HG02852 (cell line): ENCODE results near the gene PHACTR1.

Experiments used
- ATAC-seq: cut with Tn5 transposase; IDR thresholded peaks from one replicate; pipeline ENCODE4 v1.9.1; 2021; ENCODE audit warnings: mild to moderate bottlenecking, moderate library complexity; ENCODE audit not compliant: unreplicated experiment

The PHACTR1 gene

DNA sequence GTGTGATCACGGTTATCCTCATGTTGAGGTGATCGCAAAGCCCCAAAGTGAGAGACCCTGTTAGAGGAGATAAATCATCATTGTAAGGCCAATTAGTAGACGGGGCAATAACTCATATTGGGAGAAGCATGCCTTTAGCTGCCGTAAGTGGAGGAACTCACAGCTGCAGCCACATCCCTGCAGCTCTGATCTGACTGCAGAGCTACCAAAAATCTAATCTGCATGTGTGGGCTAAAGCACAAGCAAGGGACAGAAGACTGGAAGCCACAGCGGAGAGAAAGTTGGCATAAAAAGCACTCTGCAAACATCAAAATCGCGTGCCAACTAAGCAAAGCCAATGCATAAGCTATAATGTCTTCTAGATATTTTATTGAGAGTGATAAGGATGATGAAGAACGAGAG lies 532.0 kb downstream of the PHACTR1 start:
- ATAC-seq = no peak

- ATAC-seq = no peak
These were observed 532.4 kb downstream of the PHACTR1 start for GRCh38 chr6:13248994-13249393.

- ATAC-seq = no peak
These were observed 533.2 kb downstream of the PHACTR1 start for GRCh38 chr6:13249817-13250216.

GRCh38 chr6:13250703-13251102 lies 534.1 kb downstream of the PHACTR1 start:
- no peak for ATAC-seq

DNA sequence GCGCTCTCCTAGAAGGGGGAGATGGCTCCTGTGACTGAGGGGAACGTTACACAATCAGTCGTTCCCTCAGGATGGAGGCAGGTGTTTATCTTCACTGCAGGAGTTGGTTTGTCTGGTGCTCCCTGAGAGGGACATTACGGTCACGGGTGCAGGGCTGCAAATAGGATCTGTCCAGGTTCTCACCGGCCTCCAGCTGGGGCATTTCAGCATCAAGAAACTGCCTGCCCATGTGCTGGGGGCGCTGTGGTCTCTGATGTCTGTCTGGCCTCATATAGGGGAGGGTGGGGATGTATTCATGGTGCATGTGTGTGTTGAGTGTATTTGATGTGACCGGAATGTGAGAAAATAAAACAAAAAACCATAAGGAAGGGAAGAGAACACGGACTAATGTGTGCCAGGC lies 534.7 kb downstream of the PHACTR1 start:
- no peak for ATAC-seq

DNA sequence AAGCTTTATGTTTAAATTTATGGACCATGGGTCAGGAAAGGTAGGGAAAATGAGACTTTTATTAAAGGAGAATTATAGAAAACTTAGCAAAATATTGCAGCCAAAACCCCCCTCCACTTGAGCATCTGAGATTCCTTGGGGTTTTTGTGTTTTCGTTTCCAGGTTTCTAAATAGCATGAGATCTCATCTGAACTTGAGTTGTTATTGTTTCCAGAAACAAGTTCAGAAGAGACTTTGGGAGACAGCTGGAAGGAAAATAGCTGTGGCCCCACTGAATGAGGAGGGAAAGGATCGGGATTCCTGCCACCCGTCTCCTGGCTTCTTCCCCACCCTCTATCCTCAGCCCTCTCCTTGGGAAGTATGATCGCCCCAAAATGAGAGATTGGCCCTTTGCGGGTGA lies 536.2 kb downstream of the PHACTR1 start:
- no peak for ATAC-seq

DNA sequence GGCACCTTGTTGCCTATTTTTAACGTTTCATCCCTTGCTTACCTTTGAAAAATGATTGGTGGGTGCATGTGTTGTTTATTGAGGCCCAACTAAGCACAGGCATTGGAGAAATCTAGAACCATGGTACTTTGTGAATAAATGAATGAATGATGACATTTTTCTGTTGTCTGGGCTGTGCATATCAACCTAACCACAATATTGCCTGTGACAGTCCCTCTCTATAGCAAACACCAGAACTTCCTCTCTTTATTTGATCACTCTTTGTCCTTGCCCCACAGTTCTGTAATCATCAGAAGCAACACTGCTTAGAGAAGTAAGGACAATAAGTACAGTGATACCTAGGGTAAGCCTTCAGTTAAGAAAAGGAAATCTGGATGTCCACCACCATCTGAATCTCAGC lies 536.7 kb downstream of the PHACTR1 start:
- ATAC-seq = no peak

- no peak for ATAC-seq
These were observed 539.9 kb downstream of the PHACTR1 start for GRCh38 chr6:13256266-13257001.

DNA sequence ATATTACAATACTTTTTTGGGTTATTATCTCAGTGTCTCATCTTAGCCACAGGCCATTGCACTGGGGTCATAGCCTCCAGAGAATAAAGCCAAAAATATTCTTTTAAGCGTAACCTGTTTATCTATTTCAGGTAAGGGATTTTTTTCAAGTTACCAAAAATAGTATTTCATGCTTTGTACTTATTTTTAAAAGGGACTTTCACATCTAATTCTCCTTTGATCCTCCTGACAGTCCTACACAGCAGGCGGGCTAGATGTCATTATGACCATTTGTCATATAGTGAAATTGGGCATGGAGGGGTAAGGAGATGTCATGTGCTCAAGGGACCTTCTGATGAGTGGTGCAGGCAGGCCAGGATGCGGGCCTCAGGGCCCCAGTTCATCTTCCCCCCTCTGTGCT lies 542.8 kb downstream of the PHACTR1 start:
- peak; percentile 55 for ATAC-seq

DNA sequence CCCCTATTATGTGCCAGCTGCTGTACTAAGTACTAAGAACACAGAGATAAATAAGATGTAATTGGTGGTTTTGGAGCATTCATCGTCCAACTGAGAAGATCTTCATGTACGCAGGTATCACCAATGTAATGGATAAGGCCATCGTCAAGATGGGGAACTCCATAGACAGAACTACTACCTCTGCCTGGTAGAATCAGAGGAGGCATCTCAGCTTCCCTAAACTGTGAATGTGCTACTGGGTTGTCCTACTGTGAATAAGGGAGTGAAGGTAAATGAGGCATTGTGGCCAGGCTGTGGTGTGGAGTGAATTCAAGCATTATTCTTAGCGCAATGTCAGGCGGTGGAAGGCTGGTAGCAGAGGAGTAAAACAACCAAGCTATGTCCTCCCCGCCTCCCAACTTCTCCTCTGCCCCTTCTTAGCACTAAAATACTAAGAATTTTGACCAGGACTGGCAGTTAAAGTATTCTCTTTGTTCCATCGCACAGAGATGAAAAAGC lies 543.6 kb downstream of the PHACTR1 start:
- ATAC-seq = no peak

DNA sequence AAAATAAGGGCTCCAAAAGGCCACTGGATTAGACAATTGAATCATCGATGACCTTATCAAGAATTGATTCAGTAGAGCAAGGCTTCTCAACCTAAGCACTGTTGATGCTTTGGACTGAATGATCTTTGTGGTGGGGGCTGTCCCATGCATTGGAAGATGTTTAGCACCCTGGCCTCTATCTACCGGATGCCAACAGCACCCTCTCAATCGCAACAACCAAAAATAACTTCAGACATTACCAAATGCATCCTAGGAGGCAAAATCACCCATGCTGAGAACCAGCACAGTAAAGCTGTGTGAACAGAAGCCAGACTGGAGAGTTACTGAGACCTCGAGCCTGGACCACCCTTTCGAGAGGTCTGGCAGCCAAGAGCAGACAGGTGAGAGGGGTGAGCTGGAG lies 544.3 kb downstream of the PHACTR1 start:
- ATAC-seq = no peak

DNA sequence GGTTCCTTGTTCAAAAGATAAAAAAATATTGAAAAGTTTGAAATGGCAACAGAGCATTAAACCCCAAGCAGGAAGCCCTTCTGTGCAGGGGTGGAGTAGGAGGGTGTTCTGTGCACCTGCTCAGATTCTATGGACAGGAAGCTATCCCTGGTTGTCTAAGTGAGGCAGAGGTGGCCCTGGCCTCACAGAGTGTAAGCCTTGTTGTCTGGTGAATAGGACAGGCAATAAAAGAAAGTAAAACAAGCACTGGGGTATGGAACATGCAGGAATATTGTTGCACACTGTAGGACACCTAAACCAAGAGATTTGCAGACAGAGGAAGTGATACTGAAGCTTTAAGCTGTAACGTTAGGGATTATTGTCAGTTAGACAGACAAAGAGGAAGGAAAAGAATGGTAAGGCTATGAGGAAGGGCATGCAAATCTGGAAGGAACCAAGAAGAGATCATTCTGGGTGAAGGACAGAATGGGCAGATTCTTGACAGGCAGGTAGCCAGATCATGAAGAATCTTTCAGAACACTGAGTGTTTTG lies 545.0 kb downstream of the PHACTR1 start:
- peak; percentile 58 for ATAC-seq

DNA sequence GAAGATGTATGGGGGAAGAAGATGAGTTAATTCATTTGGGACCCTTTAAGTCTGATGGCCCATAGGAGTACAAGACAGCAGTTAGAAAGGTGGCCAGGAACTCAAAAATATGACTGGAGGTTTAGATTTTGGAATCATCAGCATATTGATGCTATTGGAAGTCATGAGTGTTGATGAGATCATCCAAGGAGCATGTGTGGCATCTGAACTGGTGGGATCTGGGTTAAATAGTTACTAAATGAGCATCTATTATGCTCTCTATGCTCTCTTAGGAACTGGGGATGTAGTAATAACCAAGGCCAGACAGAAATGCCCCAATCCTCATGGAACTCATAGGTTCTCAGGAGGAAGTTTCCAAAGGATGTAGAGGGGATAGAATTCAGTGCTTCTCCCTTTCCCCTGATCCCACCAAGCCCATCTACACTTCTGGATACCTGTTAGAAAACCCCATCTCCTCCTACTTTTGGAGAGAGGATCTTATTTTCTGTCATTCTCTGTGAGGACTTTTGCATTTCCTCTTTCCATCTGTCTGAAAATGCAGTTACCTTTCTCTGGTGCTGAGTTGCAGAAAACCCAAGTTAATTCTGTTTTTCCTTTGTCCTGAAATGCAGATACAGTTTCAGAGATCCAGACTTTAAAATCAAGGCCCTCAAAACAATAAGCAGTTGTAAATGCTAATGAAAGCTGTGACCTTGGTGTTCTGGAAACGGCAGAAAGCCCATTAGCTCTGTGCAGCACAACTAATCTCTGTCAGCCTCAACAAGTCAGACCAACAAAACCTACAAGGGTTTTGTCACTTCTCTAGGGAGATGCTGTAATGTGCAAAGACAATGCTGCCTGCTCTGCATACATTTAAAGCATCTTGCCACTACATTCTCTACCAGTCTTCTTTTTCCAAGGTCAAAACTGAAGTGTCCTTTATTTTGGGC lies 546.0 kb downstream of the PHACTR1 start:
- ATAC-seq = no peak

- ATAC-seq = no peak
These were observed 547.1 kb downstream of the PHACTR1 start for GRCh38 chr6:13263669-13264068.

DNA sequence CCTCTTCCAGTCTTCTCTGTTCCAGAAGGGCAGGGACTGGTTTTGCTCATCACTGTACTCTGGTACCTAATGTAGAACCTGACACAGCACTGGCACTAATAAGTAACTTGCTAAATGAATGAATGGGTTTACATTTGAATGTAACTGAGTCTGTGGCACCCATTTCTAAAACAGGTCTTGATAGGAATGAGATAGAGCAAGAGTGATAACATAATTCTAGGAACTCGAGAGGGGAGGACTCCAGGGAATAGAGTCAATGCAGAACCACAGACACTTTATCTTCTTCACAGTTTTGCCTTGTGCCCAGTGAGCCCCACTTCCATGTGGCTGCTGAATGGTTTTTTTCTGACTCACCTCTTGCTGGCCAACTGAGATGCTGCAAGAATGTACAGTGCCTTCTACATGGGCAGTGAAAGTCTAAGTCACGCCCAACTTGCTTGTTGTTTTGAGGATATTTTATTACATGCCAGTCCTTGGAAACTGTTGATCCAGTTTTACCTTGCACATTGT lies 550.6 kb downstream of the PHACTR1 start:
- ATAC-seq = no peak

- ATAC-seq = no peak
These were observed 552.4 kb downstream of the PHACTR1 start for GRCh38 chr6:13268913-13269518.

- peak; percentile 54 for ATAC-seq
These were observed 555.8 kb downstream of the PHACTR1 start for GRCh38 chr6:13272131-13273046.

- no peak for ATAC-seq
These were observed 556.8 kb downstream of the PHACTR1 start for GRCh38 chr6:13273202-13273930.
